PC-3 (cell line): ENCODE data around the gene CAMTA1.

Source experiments
- EZH2phosphoT487 ChIP-seq: fragments of 300-600 bp; sonication (generic); IDR thresholded peaks from 2 replicates; pipeline ENCODE4 v1.6.1; 2018; ENCODE audit warnings: mild to moderate bottlenecking, antibody characterized with exemption, low read length, borderline replicate concordance
- TF ChIP-seq, protein P1 (sequence below): fragments of 300-600 bp; sonication (generic); conservative IDR thresholded peaks from 2 replicates; pipeline ENCODE4 v1.5.1; 2017; ENCODE audit warnings: antibody characterized with exemption, low read depth, mild to moderate bottlenecking, low read length

DNA sequence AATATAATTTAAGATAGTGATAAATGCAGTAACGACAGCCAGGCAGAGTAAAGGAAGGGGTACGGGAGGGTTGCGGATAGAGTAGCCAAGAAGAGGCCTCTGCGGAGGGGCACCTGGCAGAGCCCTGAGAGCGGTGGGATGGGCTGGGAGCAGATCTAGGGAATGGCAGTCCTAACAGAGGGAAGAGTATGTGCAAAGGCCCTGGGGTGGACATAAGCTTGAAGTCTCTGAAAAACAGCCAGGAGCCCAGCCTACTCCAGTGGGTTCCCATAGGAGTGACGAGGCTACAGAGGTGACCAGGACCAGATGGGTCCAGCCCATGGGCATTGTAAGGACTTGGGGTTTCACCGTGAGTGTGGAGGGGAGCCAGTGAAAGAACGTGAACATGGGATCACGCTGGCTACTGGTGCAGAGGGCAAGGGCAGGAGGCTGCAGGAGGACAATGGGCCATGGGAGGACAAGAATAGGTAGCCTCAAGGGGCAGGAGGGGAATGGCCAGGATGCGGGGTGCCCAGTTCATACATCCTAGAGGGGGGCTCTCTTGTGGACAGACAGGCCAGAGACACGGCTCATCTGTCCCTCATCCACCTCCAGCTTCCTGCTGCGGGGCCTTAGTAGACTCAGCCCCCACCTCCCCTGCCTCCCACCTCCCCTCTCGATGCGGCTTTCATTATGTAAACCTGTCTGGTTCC is 800.1 kb downstream of the CAMTA1 start:
- TF ChIP-seq, protein P1, sequence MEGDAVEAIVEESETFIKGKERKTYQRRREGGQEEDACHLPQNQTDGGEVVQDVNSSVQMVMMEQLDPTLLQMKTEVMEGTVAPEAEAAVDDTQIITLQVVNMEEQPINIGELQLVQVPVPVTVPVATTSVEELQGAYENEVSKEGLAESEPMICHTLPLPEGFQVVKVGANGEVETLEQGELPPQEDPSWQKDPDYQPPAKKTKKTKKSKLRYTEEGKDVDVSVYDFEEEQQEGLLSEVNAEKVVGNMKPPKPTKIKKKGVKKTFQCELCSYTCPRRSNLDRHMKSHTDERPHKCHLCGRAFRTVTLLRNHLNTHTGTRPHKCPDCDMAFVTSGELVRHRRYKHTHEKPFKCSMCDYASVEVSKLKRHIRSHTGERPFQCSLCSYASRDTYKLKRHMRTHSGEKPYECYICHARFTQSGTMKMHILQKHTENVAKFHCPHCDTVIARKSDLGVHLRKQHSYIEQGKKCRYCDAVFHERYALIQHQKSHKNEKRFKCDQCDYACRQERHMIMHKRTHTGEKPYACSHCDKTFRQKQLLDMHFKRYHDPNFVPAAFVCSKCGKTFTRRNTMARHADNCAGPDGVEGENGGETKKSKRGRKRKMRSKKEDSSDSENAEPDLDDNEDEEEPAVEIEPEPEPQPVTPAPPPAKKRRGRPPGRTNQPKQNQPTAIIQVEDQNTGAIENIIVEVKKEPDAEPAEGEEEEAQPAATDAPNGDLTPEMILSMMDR, result no peak
- TF ChIP-seq EZH2phosphoT487, result no peak
